Epidermal melanocyte (primary cell): ENCODE data around the gene SEC22A.

Source experiments
- DNase-seq: peaks from one replicate; pipeline ENCODE4 v3.0.0; 2011; ENCODE audit warnings: low spot score; ENCODE audit not compliant: insufficient read length

The SEC22A gene

DNA sequence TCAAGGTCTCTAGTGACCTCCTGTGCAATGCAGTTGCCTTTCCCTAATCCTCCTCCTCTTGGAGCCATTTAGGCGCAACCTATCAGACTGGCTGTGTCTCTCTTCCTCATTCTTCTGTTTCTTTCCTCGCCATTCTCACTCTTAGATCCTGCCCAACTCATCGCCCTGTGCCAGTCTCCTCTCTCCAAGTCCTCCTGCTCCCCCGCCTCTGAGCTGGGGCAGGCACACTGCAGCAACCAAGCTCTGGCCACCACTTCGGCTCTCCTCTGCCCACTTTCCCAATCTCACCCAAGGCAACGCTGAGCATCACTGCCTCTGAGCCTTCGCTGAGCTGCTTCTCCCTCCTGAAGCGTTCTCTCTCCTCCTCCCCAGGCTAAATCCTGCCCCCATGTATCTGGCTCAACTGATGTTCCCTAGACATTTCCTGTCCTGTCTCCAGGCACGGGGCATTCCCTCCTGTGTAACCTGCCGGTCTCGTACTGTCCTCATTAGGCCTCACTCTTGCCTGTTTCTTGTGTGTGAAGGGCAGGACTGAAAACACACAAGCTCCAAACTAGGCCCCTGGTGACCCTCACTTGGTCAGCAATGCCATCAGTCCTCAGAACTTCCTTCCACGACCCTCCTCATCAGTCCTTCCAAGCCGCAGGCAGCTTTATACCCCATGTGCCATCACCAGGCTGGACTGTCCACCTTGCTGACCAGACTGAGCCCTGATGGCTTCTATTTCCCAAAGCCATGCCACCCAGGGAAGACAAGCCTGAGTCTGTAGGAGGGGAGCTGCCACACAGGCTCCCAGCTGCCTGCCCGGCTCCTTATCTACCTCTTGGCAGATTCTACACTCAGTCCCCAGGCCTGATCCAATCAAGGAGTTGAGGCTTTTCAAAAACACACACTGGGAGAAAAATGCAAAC lies 85.6 kb downstream of the SEC22A start:
- DNase-seq, result no peak

GRCh38 chr3:123287962-123288302 lies 86.2 kb downstream of the SEC22A start:
- no peak for DNase-seq

DNA sequence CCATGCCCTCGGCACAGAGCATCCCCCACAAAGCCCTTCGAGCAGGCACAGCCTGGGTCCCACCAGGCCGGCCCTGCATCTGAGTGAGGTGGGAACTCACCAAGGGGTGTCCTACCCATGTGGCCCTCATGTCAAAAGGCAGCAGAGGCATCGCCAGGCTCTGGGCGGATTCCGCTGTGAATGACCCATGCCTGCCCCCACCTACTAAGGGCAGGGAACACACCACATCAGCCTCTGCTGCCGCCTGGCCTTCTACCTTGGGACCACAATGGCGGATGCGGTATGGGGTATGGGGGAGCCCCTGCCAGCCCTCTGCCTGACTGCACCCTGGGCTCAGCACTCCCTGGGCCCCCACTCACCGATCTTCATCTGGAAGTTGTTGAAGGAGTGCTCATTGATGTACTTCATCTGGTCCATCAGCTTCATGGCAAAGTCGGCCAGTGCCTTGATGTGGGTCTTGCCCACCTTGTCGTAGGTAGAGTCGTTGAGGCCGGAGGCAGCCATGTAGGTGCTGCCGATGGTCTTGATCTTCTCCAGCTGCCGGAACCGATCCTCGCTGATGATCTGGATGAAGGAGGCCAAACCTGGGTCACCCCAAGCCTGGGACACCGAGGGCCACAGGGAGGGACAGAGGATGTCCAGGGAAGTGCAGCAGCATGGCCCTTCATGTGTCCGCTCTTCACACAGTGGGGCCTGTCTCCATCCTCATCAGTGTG lies 87.8 kb downstream of the SEC22A start:
- no peak for DNase-seq

DNA sequence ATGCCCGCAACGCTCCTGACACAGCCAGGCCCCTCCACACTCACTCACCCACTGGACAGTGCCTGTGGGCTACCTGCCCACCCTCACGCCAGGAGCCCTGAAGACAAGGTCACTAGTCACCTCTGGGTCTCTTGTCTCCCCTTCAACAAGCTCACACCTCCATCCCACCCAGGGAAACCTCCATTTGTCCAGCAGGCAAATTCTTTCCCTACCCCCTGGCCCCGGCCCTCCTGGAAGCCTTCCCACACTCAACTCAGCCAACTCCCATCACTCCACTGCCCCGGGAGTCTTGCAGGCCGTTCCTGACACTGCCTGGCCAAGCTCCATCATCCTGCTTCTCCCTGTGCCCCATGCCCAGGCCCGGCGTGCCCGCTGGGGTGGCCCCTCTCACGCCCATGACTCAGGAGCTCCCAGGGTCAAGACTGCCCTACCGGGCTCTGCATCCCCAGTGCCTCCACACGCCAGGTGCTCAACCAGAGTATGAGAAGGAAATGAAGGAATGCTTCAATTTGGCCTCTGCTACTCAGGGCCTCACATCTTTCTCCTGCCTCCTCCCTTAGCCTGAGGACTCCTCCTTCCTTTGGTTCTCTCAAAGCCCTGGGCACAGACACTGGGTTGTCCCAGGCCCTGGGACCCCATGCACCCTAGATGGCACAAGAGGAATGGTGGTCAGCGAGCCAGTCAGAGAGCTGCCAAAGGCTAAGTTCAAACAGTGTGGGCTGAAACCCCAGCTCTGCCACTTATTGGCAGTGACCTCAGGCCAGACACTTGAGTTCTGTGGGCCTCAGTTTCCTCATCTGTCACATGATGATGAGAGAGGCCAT lies 88.6 kb downstream of the SEC22A start:
- DNase-seq, result no peak

- DNase-seq, result no peak
These were observed 89.2 kb downstream of the SEC22A start for GRCh38 chr3:123290962-123291361.

GRCh38 chr3:123291404-123291803 lies 89.7 kb downstream of the SEC22A start:
- no peak for DNase-seq

- no peak for DNase-seq
These were observed 90.9 kb downstream of the SEC22A start for GRCh38 chr3:123292321-123293310.

- no peak for DNase-seq
These were observed 92.7 kb downstream of the SEC22A start for GRCh38 chr3:123294296-123294938.

GRCh38 chr3:123295171-123295900 lies 93.6 kb downstream of the SEC22A start:
- DNase-seq, result no peak

GRCh38 chr3:123295901-123296250 lies 94.1 kb downstream of the SEC22A start:
- no peak for DNase-seq

DNA sequence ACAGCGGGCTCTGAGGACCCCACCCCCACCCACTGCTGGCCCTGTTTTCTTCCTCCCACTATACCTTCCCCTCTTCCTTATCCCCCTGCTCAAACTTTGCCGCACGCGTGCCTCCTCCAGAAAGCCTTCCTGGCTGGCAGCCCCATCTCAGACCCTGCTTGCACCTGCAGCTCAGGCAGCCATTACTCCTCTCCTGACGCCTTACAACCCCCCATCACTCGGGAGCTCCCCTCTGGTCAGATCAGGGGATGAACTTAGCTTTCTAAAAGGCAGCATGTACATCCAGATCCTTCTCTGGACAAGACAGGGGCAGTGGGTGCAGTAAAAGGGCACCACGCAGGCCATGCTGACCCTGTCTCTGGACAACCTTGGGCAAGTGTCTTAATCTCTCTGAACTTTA lies 94.5 kb downstream of the SEC22A start:
- DNase-seq, result no peak

DNA sequence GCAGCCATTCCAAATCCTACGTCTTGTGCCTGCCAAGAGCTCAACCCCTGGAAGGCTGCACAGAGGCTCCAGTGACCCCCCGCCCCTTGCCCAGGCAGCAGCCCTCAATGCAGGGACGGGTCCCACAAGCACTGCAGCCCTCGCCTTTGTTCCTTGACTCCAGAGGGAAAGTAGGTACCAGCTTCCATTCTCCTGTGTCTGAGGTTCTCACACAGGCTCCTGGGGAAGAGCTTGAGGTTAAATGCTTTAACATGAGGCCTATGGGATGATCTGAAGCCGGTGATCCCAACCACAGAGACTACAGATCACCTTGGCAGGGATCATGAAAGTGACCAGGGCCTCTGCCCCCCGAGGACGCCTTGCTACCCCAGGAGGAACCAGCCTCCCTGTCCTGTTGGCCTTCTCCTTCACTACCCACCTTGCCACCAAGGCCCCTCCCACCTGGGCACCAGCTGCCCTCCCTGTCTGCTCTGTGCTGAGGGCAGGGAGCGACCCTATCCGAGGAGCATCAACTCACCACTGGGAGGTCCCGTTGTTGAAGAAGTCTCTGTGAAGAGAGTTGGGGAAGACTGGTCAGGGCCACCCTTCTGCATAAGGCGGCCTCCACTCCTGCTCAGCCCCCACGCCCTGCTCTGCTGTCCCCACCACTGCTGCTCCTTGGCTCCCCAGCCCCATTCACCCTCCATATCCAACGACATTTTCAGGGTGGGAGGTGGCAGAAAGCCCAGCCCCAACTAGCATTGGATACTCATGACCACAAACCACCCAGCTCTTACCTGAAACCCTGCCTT lies 95.3 kb downstream of the SEC22A start:
- no peak for DNase-seq

GRCh38 chr3:123297627-123297899 lies 95.8 kb downstream of the SEC22A start:
- no peak for DNase-seq

DNA sequence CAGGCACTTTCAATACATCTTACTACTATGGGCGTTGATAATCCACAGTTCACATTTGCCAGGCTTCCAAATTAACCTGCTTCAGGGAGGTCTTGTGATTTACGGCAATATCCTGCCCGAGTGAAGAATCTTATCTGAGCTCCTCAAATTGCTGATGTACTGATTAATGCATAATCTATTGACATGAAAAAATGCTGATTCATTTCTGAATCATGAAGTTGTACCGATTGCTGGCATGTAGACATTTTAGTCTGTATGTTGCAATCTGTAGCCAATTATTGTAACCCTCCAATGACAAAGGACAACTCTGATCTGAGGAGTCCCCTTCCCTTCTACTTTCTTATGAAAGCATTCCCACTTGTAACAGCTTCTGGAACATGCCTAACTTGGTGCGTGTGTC lies 97.2 kb downstream of the SEC22A start:
- DNase-seq, result no peak

GRCh38 chr3:123299581-123299980 lies 97.8 kb downstream of the SEC22A start:
- DNase-seq, result no peak

DNA sequence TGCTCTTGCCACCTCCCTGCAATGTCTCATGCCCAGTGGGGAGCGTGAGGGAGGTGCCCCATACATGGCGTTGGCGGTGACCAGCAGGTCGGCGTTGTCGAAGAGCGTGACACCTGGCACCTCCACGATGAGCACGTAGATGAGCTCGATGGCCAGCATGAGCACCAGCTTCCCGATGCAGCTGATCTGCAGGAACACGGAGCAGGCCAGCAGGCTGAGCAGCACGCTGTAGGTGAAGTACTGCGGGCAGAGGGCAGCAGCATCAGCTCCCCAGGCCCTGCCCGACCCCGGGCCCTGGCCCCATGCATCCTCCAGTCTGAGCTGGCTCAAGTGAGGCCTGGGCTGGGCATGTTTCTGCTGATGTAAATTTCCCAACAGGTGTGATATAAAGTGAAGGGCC lies 98.3 kb downstream of the SEC22A start:
- no peak for DNase-seq

DNA sequence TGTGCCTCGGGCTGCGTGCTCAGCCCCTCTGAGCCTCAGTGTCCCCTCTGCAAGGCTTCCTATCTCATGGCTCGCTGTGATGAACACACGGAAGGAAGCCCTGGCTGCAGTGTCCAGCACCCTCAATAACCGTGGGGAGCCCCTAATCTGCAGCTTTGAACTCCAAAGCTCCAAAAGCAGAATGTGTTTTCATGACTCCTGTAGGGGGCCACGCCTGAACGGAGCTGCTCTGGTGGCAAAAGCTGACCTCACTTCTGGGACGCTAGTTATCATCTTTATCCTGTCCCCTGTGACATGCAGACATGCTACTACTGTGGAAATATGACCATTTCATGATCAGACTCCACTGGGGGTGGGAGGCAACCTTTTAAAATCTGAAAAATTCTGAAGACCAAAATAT lies 98.8 kb downstream of the SEC22A start:
- no peak for DNase-seq

GRCh38 chr3:123301331-123302184 lies 99.8 kb downstream of the SEC22A start:
- DNase-seq, result no peak
